ENCODE results near the gene PAMR1.
A peak's percentile ranks its signal among the peaks of the same experiment; 100 is the strongest.

PAMR1 gene

GRCh38 chr11:35564245-35564595 lies 38.8 kb upstream of the PAMR1 start:
- DNase-seq (ENCODE audit: low read depth, low spot score) = no peak
- CTCF ChIA-PET = interaction anchor here (1.6 to 2.2 kb wide), 3 partner anchors 8 to 258 kb away, joined by 4 to 10 read pairs (median 5); no protein-coding TSS in a partner anchor
- H3K4me3 ChIP-seq (ENCODE audit: low read depth, low read length) = no peak overlapping the region
- TF ChIP-seq, protein P1, sequence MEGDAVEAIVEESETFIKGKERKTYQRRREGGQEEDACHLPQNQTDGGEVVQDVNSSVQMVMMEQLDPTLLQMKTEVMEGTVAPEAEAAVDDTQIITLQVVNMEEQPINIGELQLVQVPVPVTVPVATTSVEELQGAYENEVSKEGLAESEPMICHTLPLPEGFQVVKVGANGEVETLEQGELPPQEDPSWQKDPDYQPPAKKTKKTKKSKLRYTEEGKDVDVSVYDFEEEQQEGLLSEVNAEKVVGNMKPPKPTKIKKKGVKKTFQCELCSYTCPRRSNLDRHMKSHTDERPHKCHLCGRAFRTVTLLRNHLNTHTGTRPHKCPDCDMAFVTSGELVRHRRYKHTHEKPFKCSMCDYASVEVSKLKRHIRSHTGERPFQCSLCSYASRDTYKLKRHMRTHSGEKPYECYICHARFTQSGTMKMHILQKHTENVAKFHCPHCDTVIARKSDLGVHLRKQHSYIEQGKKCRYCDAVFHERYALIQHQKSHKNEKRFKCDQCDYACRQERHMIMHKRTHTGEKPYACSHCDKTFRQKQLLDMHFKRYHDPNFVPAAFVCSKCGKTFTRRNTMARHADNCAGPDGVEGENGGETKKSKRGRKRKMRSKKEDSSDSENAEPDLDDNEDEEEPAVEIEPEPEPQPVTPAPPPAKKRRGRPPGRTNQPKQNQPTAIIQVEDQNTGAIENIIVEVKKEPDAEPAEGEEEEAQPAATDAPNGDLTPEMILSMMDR (IDR thresholded peaks at IDR 0.05; ENCODE audit: insufficient read depth, low read length, missing control alignments) = no peak
- POLR2A ChIA-PET = no interaction called here

GRCh38 chr11:35563484-35564244 lies 38.2 kb upstream of the PAMR1 start:
- DNase-seq (ENCODE audit: low read depth, low spot score) = no peak
- TF ChIP-seq, protein P1 (IDR thresholded peaks at IDR 0.05; ENCODE audit: insufficient read depth, low read length, missing control alignments) = no peak
- ChIA-PET POLR2A (no interaction called here), CTCF (interaction anchor here (1.6 to 2.2 kb wide), 3 partner anchors 8 to 259 kb away, joined by 4 to 10 read pairs (median 5); no protein-coding TSS in a partner anchor)
- no peak overlapping the region for H3K4me3 ChIP-seq (ENCODE audit: low read depth, low read length)

- no peak overlapping the region for H3K4me3 ChIP-seq (ENCODE audit: low read depth, low read length)
- no peak for DNase-seq (ENCODE audit: low read depth, low spot score)
- TF ChIP-seq, protein P1 (IDR thresholded peaks at IDR 0.05; ENCODE audit: insufficient read depth, low read length, missing control alignments) = no peak
- ChIA-PET POLR2A (no interaction called here), CTCF (no interaction called here)
These were observed 34.5 kb upstream of the PAMR1 start for GRCh38 chr11:35559949-35560348.

DNA sequence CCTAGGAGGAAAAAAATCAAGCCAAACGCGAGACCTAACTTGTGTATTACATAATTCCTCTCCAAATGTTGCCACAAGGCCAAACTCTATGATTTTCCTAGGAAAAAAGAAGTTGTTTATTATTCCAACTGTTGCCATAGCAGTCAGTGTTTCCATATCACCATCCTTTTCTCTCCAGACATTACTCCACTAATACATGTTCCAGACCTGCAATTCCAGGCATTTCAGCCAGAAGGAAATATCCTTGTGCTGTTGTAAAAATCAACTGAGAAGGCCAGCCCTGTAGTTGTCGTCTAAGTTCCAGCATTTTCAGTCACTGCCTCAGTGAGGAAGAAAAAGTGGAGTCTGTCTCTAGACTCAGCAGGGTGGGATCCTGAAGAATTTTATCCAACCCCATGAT lies 33.1 kb upstream of the PAMR1 start:
- H3K4me3 ChIP-seq (ENCODE audit: low read depth, low read length) = no peak overlapping the region
- TF ChIP-seq, protein P1 (IDR thresholded peaks at IDR 0.05; ENCODE audit: insufficient read depth, low read length, missing control alignments) = no peak
- DNase-seq (ENCODE audit: low read depth, low spot score) = no peak
- ChIA-PET POLR2A (no interaction called here), CTCF (no interaction called here)

DNA sequence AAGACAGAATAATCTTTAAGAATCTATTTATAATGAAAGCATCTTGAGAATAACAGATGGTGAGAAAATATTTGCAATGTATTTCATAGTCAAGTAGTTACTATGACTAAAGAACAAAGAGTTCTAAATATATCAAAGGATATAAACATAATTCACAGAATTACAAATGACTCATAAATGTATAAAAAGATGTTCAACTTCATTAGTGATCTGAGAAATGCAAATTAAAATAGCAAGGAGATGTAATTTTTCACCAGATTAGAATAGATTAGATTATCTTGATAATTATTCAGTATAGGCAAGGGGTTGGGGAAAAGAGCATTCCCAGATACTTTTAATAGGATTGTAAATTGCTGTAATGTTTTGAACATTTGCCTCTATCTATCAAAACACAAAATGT lies 30.1 kb upstream of the PAMR1 start:
- TF ChIP-seq, protein P1 (IDR thresholded peaks at IDR 0.05; ENCODE audit: insufficient read depth, low read length, missing control alignments) = no peak

GRCh38 chr11:35554491-35555437 lies 29.3 kb upstream of the PAMR1 start:
- POLR2A ChIA-PET = no interaction called here
- DNase-seq (ENCODE audit: low read depth, low spot score) = no peak
- CTCF ChIA-PET = interaction anchor here (0.9 to 2.5 kb wide), 3 partner anchors 8 to 66 kb away, joined by 3 to 8 read pairs (median 5); no protein-coding TSS in a partner anchor
- H3K4me3 ChIP-seq (ENCODE audit: low read depth, low read length) = no peak overlapping the region
- TF ChIP-seq, protein P1 (IDR thresholded peaks at IDR 0.05; ENCODE audit: insufficient read depth, low read length, missing control alignments) = peak; percentile 44

More for the DNA sequence above, 30.1 kb upstream of the PAMR1 start:
- CTCF ChIA-PET = interaction anchor here (0.9 to 2.5 kb wide), 3 partner anchors 9 to 66 kb away, joined by 3 to 8 read pairs (median 5); no protein-coding TSS in a partner anchor
- DNase-seq (ENCODE audit: low read depth, low spot score) = no peak
- no peak overlapping the region for H3K4me3 ChIP-seq (ENCODE audit: low read depth, low read length)
- POLR2A ChIA-PET = no interaction called here
